GM12878 (cell line): Measurements from ENCODE around the gene GPR107. TPM values are rescaled to one million over a fixed set of nuclear protein-coding genes. Genes with fewer than 3 reads are reported as not detected.
A peak's percentile ranks its signal among the peaks of the same experiment; 100 is the strongest.

Experiments used
- ATAC-seq: fragments of 200-7000 bp; cut with Tn5 transposase; 3 replicates; pipeline ENCODE4 v1.9.1; 2020; ENCODE audit warnings: mild to moderate bottlenecking, moderate library complexity
- BruUV-seq: library from RNA; stranded (reverse); fragments of 400-500 nt; replicated peaks from 2 replicates; lab custom pipeline; 2021; lab: Mats Ljungman, UMichigan
- CTCF ChIA-PET: fragments of 300-600 bp; sonication (Branson Sonifier 250); formaldehyde crosslinking; extraction: SDS; loops from one replicate; lab custom pipeline; 2021; ENCODE audit warnings: inconsistent platforms; lab: Yijun Ruan, JAX
- POLR2A ChIA-PET: fragments of 350-600 bp; formaldehyde crosslinking; extraction: SDS; loops from one replicate; lab custom pipeline; 2021; ENCODE audit warnings: inconsistent platforms; lab: Charles Lee
- RAD21 ChIA-PET: fragments of 300-600 bp; sonication (Branson Sonifier 250); formaldehyde crosslinking; loops from one replicate; lab custom pipeline; 2023; ENCODE audit warnings: antibody characterized with exemption; ENCODE audit not compliant: unreplicated experiment; lab: Charles Lee
- SMC1A ChIA-PET: fragments of 300-600 bp; sonication (Branson Sonifier 250); formaldehyde crosslinking; loops from one replicate; lab custom pipeline; 2023; ENCODE audit not compliant: unreplicated experiment, uncharacterized antibody; lab: Charles Lee
- DNase-seq: peaks from one replicate; pipeline ENCODE4 v3.0.0-alpha.2; 2011; ENCODE audit warnings: low read depth, low spot score
- FAIRE-seq: peaks from 3 replicates; lab custom pipeline; 2011; peaks lifted over from hg19 to GRCh38; lab: Jason Lieb, UNC
- H2AFZ ChIP-seq: 2 replicates; pipeline ENCODE4 v1.6.0; 2011; ENCODE audit warnings: low read depth, low read length, control low read depth; ENCODE audit not compliant: control insufficient read depth
- H3K27ac ChIP-seq: 2 replicates; pipeline ENCODE4 v1.5.1; 2011; ENCODE audit warnings: control low read depth; ENCODE audit not compliant: control insufficient read depth, insufficient read depth
- H3K27me3 ChIP-seq, 2 experiments: replicated peaks in 1 of 2; 2 replicates each; pipeline versions ENCODE4 v1.6.0 to v1.6.1; 2011; ENCODE audit warnings: low read length in 1 of 2; ENCODE audit not compliant: control insufficient read depth in 2 of 2, insufficient read depth in 2 of 2
- H3K36me3 ChIP-seq, 2 experiments: 2 replicates each; pipeline ENCODE4 v1.5.1; 2011; ENCODE audit warnings: low read length in 1 of 2; ENCODE audit not compliant: control insufficient read depth in 2 of 2, insufficient read depth in 2 of 2
- H3K4me1 ChIP-seq: 2 replicates; pipeline ENCODE4 v1.6.1; 2011; ENCODE audit warnings: mild to moderate bottlenecking, low read length, moderate library complexity, mixed read lengths; ENCODE audit not compliant: control insufficient read depth, insufficient read depth
- H3K4me2 ChIP-seq: 2 replicates; pipeline ENCODE4 v1.6.0; 2011; ENCODE audit warnings: control low read depth; ENCODE audit not compliant: control insufficient read depth, insufficient read depth
- H3K4me3 ChIP-seq: fragments of 200-600 bp; sonication (generic); 2 replicates; pipeline ENCODE4 v1.5.1; 2016
- H3K79me2 ChIP-seq: 2 replicates; pipeline ENCODE4 v1.6.0; 2011; ENCODE audit warnings: low read length; ENCODE audit not compliant: control insufficient read depth, insufficient read depth
- H3K9ac ChIP-seq: 2 replicates; pipeline ENCODE4 v1.8.0; 2011; ENCODE audit warnings: low read length, control low read depth, mixed read lengths; ENCODE audit not compliant: control insufficient read depth, insufficient read depth
- H3K9me3 ChIP-seq: replicated peaks from 3 replicates; pipeline ENCODE4 v1.5.1; 2011; ENCODE audit warnings: mild to moderate bottlenecking, low read length; ENCODE audit not compliant: control insufficient read depth, insufficient read depth
- H4K20me1 ChIP-seq: 2 replicates; pipeline ENCODE4 v1.6.0; 2011; ENCODE audit not compliant: control insufficient read depth, insufficient read depth
- EGR1 ChIP-seq, 2 experiments: IDR thresholded peaks; 1 replicate in 1 of 2; 2 replicates in 1 of 2; pipeline ENCODE4 v1.6.1; 2011 to 2012; ENCODE audit warnings: low read depth in 2 of 2, low read length in 2 of 2, borderline replicate concordance in 1 of 2, mild to moderate bottlenecking in 1 of 2, moderate library complexity in 1 of 2
- JUNB ChIP-seq: IDR thresholded peaks from 2 replicates; pipeline ENCODE4 v1.6.1; 2016; ENCODE audit warnings: antibody characterized with exemption, mild to moderate bottlenecking
- NFIC ChIP-seq: IDR thresholded peaks from 2 replicates; pipeline ENCODE4 v1.6.1; 2012; ENCODE audit warnings: low read depth, mild to moderate bottlenecking, inconsistent platforms, low read length, moderate library complexity
- PML ChIP-seq: IDR thresholded peaks from 2 replicates; pipeline ENCODE4 v1.6.1; 2012; ENCODE audit warnings: low read length, inconsistent platforms
- RBBP5 ChIP-seq: fragments of 200-600 bp; sonication (generic); conservative IDR thresholded peaks from 2 replicates; pipeline ENCODE4 v1.6.1; 2016
- SIX5 ChIP-seq: IDR thresholded peaks from 2 replicates; pipeline ENCODE4 v1.6.1; 2011; ENCODE audit warnings: mild to moderate bottlenecking, low read depth, low read length, moderate library complexity; ENCODE audit not compliant: severe bottlenecking
- SPI1 ChIP-seq: IDR thresholded peaks from 2 replicates; pipeline ENCODE4 v1.6.1; 2011; ENCODE audit warnings: low read depth, mild to moderate bottlenecking, low read length, moderate library complexity, borderline replicate concordance; ENCODE audit not compliant: insufficient read depth
- ZNF687 ChIP-seq: fragments of 450-650 bp; IDR thresholded peaks from 2 replicates; pipeline ENCODE4 v1.6.1; 2017; ENCODE audit warnings: mild to moderate bottlenecking, moderate library complexity
- WGBS: methylation state at CpG from one replicate; pipeline ENCODE4 v1.1.6; 2016; ENCODE audit warnings: low lambda C conversion rate; ENCODE audit not compliant: insufficient replicate concordance, insufficient coverage; ENCODE audit errors: missing lambda C conversion rate; 5-methylcytosine and 5-hydroxymethylcytosine counted together
- in situ Hi-C: fragments of 300-500 bp; cut with MboI; formaldehyde crosslinking; loops from 9 replicates; pipeline ENCODE4 v1.14.3; 2018; ENCODE audit warnings: mixed read lengths
- intact Hi-C: fragments of 100-400 bp; cut with micrococcal nuclease; formaldehyde crosslinking; loops from one replicate; pipeline ENCODE4 v1.14.2; 2022; ENCODE audit not compliant: unreplicated experiment
- polyA plus RNA-seq, 11 experiments: library from polyadenylated mRNA; depleted of rRNA in 4 of 11; unstranded in 6 of 11; stranded (reverse) in 5 of 11; fragments of >200 nt; fragmentation: Nextera tagmentation in 4 of 11; fragmentation: Illumina TruSeq in 1 of 11; extraction: Ambion mirVana in 4 of 11; extraction: Trizol in 1 of 11; gene quantifications; 1 replicate in 1 of 11; 2 replicates in 10 of 11; pipeline versions ENCODE4 v1.2.1 to v1.2.3, GENCODE V29; 2011 to 2016; ENCODE audit warnings: inconsistent platforms in 2 of 11, missing spikeins in 2 of 11, low read depth in 1 of 11
- total RNA-seq, 4 experiments: library from RNA; depleted of rRNA in 3 of 4; stranded (reverse); fragments of >200 nt in 3 of 4; fragmentation: Illumina TruSeq in 1 of 4; extraction: Trizol in 1 of 4; gene quantifications; 2 replicates each; pipeline versions ENCODE4 v1.2.1 to v1.2.3, GENCODE V29; 2013 to 2021

Gene GPR107
- total and polyA plus RNA-seq, 10 of the 15 experiments (the other 5 are each of a cell fraction or from before 2014, with no cell fraction given), result 2.7 to 21.4 (median 10.6) TPM

- TF ChIP-seq ZNF687 (peak; percentile 77), SIX5 (no peak), RBBP5 (no peak), PML (no peak)
- TF ChIP-seq, all 136 proteins: peak for 4
These were observed 23.0 kb upstream of the GPR107 start (continued) for GRCh38 chr9:130030651-130031127.

- Histone ChIP-seq H3K27ac (peak overlapping the region; percentile 83), H3K79me2 (peaks cover 96% of the 10 kb centered on the region), H3K27me3 (no peaks in the 10 kb centered on the region), H3K4me2 (peak overlapping the region; percentile 94), H3K4me3 (peak overlapping the region; percentile 61), H2AFZ (no peak overlapping the region), H4K20me1 (peaks cover 3% of the 10 kb centered on the region), H3K9me3 (no peaks in the 10 kb centered on the region), H3K36me3 (peaks cover 1 to 22% of the 10 kb centered on the region in 2 experiments; a peak in 3 of 4 replicates), H3K9ac (peak overlapping the region; percentile 97), H3K4me1 (peaks cover 52% of the 10 kb centered on the region)
- POLR2A ChIA-PET, result interaction anchor here (0.5 to 12.8 kb wide), 14 partner anchors 8 to 229 kb away, joined by 3 to 247 read pairs (median 6); partner anchors contain the start of gene GPR107
- SMC1A ChIA-PET, result interaction anchor here (0.8 to 28.7 kb wide), 11 partner anchors 11 to 150 kb away, joined by 3 to 763 read pairs (median 4); no protein-coding TSS in a partner anchor
- intact Hi-C loops, result no loop called here
- ATAC-seq (peak; percentile 3), DNase-seq (no peak), FAIRE-seq (no peak)
- WGBS, result 0% methylated on average over 1 of the region's 1 CpG
- RAD21 ChIA-PET, result interaction anchor here (0.7 to 13.2 kb wide), 13 partner anchors 9 to 146 kb away, joined by 3 to 254 read pairs (median 6); partner anchors contain the start of gene GPR107
- BruUV-seq, result no TSS peak
- peak; percentile 42; the same call in 1 of the 2 replicates for TF ChIP-seq NFIC
- peak; percentile 79 for TF ChIP-seq JUNB
- peak; percentile 2; the same call in 1 of the 2 replicates for TF ChIP-seq SPI1
- no peak for TF ChIP-seq EGR1 (IDR thresholded peaks at IDR 0.05; ENCODE audit: borderline replicate concordance in 1 of 2, low read depth in 2 of 2, low read length in 2 of 2)
- in situ Hi-C loops, result loop anchor here (25.0 kb wide), 1 partner anchor 1678 kb away; no protein-coding TSS in a partner anchor
- CTCF ChIA-PET, result interaction anchor here (0.7 to 1.9 kb wide), 8 partner anchors 8 to 44 kb away, joined by 3 to 7 read pairs (median 5); no protein-coding TSS in a partner anchor
These were observed 19.1 kb upstream of the GPR107 start for GRCh38 chr9:130034570-130034969.
